ENCODE results near the gene PBX3. TPM values are rescaled to one million over a fixed set of nuclear protein-coding genes. Genes with fewer than 3 reads are reported as not detected.

PBX3 gene
- total and polyA plus RNA-seq, 2 donors (not counting 1 experiment from before 2014, with no cell fraction given), result 15.5 to 39.0 TPM

- ATAC-seq (ENCODE audit: low read depth) (peak; percentile 99), DNase-seq (peak; percentile 92)
- Histone ChIP-seq H4K20me1 (ENCODE audit: control insufficient read depth, insufficient read depth, low read length, poor library complexity, severe bottlenecking) (peaks cover under 1% of the 10 kb centered on the region), H3K9ac (ENCODE audit: low read length) (peak within 1 kb of the TSS; percentile 87), H3K4me1 (ENCODE audit: control insufficient read depth in 2 of 2, insufficient read depth in 2 of 2, low read length in 2 of 2) (peaks cover 20 to 22% of the 10 kb centered on the region in 2 donors), H2AFZ (ENCODE audit: insufficient read depth, low read depth, low read length, poor library complexity, severe bottlenecking) (peak within 1 kb of the TSS; percentile 96), H3K27me3 (replicated peaks in 1 of 4; ENCODE audit: control extremely low read depth in 1 of 4, control insufficient read depth in 3 of 4, insufficient read depth in 4 of 4, low read length in 3 of 4) (peaks cover 0 to 2% (median 0%) of the 10 kb centered on the region in 4 experiments), H3K9me3 (ENCODE audit: control extremely low read depth in 1 of 3, control insufficient read depth in 2 of 3, insufficient read depth in 1 of 3, low read length in 2 of 3) (no peaks in the 10 kb centered on the region), H3K36me3 (replicated peaks in 1 of 2; ENCODE audit: control extremely low read depth in 1 of 2, control insufficient read depth in 1 of 2, extremely low read depth in 1 of 2, insufficient read depth in 2 of 2, low read length in 1 of 2) (peaks cover 0 to 2% of the 10 kb centered on the region in 2 experiments), H3K27ac (ENCODE audit: low read length in 2 of 2) (peak within 1 kb of the TSS; percentile 75 to 84), H3K4me2 (replicated peaks; ENCODE audit: low read depth, low read length, poor library complexity, severe bottlenecking) (peak within 1 kb of the TSS; percentile 96), H3K79me2 (ENCODE audit: control insufficient read depth, insufficient read depth, low read length) (peaks cover 80% of the 10 kb centered on the region), H3K4me3 (ENCODE audit: control extremely low read depth in 1 of 5, extremely low read depth in 1 of 5, insufficient read depth in 1 of 5, low read depth in 2 of 5, low read length in 4 of 5) (peak within 1 kb of the TSS; percentile 73 to 93 (median 81))
- Mint-ChIP-seq H3K4me3 (peak within 1 kb of the TSS; percentile 89), H3K4me1 (peaks cover 47% of the 10 kb centered on the region), H3K27me3 (peaks cover 3% of the 10 kb centered on the region), H3K9me3 (ENCODE audit: insufficient read depth) (no peaks in the 10 kb centered on the region), H3K27ac (peak within 1 kb of the TSS; percentile 88)
- ChIA-PET CTCF (interaction anchor here (0.9 to 1.9 kb wide), 5 partner anchors 9 to 149 kb away, joined by 3 to 12 read pairs (median 7); no protein-coding TSS in a partner anchor), POLR2A (interaction anchor here (0.5 to 1.6 kb wide), 7 partner anchors 13 to 214 kb away, joined by 3 to 13 read pairs (median 6); no protein-coding TSS in a partner anchor)
- intact Hi-C loops (cut with micrococcal nuclease), result loop anchor here (1.0 to 5.0 kb wide), 5 partner anchors 39 to 260 kb away; no protein-coding TSS in a partner anchor
- under 1% methylated on average over 63 of the region's 63 CpGs for WGBS (ENCODE audit: insufficient coverage)
- no peak for TF ChIP-seq EZH2 (IDR thresholded peaks at IDR 0.05; ENCODE audit: borderline replicate concordance, insufficient read depth, low read depth, low read length, poor library complexity, severe bottlenecking)
- no peak for TF ChIP-seq CTCF (IDR thresholded peaks at IDR 0.05)
Measured at GRCh38 chr9:125706651-125707471, 40.3 kb upstream of the PBX3 start, which contains the start of gene MAPKAP1. MAPKAP1 (minus strand) TSS chr9:125707208; CDS start chr9:125672574, 34,634 bp downstream.

All from B cell (primary cell).